ENCODE data around the gene PPP1R3D. TPM values are rescaled to one million over a fixed set of nuclear protein-coding genes. Genes with fewer than 3 reads are reported as not detected.

The PPP1R3D gene
- total and polyA plus RNA-seq, 2 of the 13 experiments (the other 11 are each of a cell fraction or from before 2014, with no cell fraction given): 1.2 to 3.7 TPM

- Histone ChIP-seq H3K4me2 (ENCODE audit: low read depth, low read length) (no peak overlapping the region), H3K79me2 (ENCODE audit: insufficient read depth, low read length) (no peaks in the 10 kb centered on the region), H3K4me3 (replicated peaks in 1 of 3; ENCODE audit: insufficient read depth in 1 of 3, low read depth in 2 of 3, low read length in 3 of 3) (no peak overlapping the region), H3K36me3 (replicated peaks in 1 of 2; ENCODE audit: control insufficient read depth in 1 of 2, insufficient read depth in 2 of 2, low read length in 2 of 2) (no peaks in the 10 kb centered on the region), H3K9ac (ENCODE audit: insufficient read depth, low read depth, low read length) (no peak overlapping the region), H3K9me3 (ENCODE audit: low read length) (no peaks in the 10 kb centered on the region), H4K20me1 (ENCODE audit: insufficient read depth, low read length) (no peaks in the 10 kb centered on the region), H3K4me1 (ENCODE audit: insufficient read depth, low read length) (no peaks in the 10 kb centered on the region), H3K27me3 (ENCODE audit: control insufficient read depth in 1 of 2, insufficient read depth in 2 of 2, low read length in 2 of 2) (no peaks in the 10 kb centered on the region), H3K27ac (ENCODE audit: extremely low read length, insufficient read depth, low read length) (no peak overlapping the region), H2AFZ (ENCODE audit: low read length) (no peak overlapping the region)
- DNase-seq (ENCODE audit: low spot score) (no peak), FAIRE-seq (no peak), ATAC-seq (no peak)
- TF ChIP-seq ZNF570 (CRISPR knock-in tag; IDR thresholded peaks at IDR 0.05; ENCODE audit: borderline replicate concordance) (no peak), ZNF17 (CRISPR knock-in tag; IDR thresholded peaks at IDR 0.05) (no peak), ZNF367 (CRISPR knock-in tag; IDR thresholded peaks at IDR 0.05; ENCODE audit: borderline replicate concordance) (no peak), ZNF589 (CRISPR knock-in tag; conservative IDR thresholded peaks at IDR 0.05) (no peak), CHD4 (IDR thresholded peaks at IDR 0.05; ENCODE audit: borderline replicate concordance, low read length) (no peak), ZZZ3 (CRISPR knock-in tag; IDR thresholded peaks at IDR 0.05; ENCODE audit: borderline replicate concordance) (no peak), ZNF710 (CRISPR knock-in tag; IDR thresholded peaks at IDR 0.05; ENCODE audit: borderline replicate concordance) (no peak), BRF2 (CRISPR knock-in tag; IDR thresholded peaks at IDR 0.05) (no peak), ZBTB39 (CRISPR knock-in tag; IDR thresholded peaks at IDR 0.05) (no peak), ZNF20 (CRISPR knock-in tag; IDR thresholded peaks at IDR 0.05) (no peak), NFYC (CRISPR knock-in tag; IDR thresholded peaks at IDR 0.05) (no peak), GATAD2A (CRISPR knock-in tag; IDR thresholded peaks at IDR 0.05) (no peak), ATF5 (CRISPR knock-in tag; IDR thresholded peaks at IDR 0.05; ENCODE audit: low read depth) (no peak), TARDBP (CRISPR knock-in tag; IDR thresholded peaks at IDR 0.05) (no peak), BATF2 (CRISPR knock-in tag; IDR thresholded peaks at IDR 0.05) (no peak), MAFK (conservative IDR thresholded peaks at IDR 0.05 in 1 of 2, IDR thresholded peaks at IDR 0.05 in 1 of 2; ENCODE audit: low read length in 2 of 2) (no peak), NFYB (CRISPR knock-in tag; IDR thresholded peaks at IDR 0.05) (no peak), ZNF772 (CRISPR knock-in tag; IDR thresholded peaks at IDR 0.05) (no peak), ZNF768 (CRISPR knock-in tag; IDR thresholded peaks at IDR 0.05) (no peak)
- in situ Hi-C loops (cut with HindIII; ENCODE audit: extremely low pct_ligation_motif_present, low pct_unique_long_range_greater_than_20kb) (no loop called here), intact Hi-C loops (cut with micrococcal nuclease; ENCODE audit: unreplicated experiment) (no loop called here)
- 93% methylated on average over 72 of the region's 72 CpGs for WGBS (ENCODE audit: low lambda C conversion rate)
- ChIA-PET CTCF (ENCODE audit: low intra/inter-chr PET ratio, low total read pairs) (no interaction called here), POLR2A (interaction anchor here (2.1 kb wide), 1 partner anchor 8 kb away, joined by 6 read pairs; the partner anchor contains the start of genes FAM217B and PPP1R3D)
- no TSS peak for BruUV-seq (replicated peaks)
Observed at GRCh38 chr20:59932616-59933295, 7.3 kb downstream of the PPP1R3D start.

Data from HepG2 (cell line).